ENCODE results near the gene HSPB6.

DNA sequence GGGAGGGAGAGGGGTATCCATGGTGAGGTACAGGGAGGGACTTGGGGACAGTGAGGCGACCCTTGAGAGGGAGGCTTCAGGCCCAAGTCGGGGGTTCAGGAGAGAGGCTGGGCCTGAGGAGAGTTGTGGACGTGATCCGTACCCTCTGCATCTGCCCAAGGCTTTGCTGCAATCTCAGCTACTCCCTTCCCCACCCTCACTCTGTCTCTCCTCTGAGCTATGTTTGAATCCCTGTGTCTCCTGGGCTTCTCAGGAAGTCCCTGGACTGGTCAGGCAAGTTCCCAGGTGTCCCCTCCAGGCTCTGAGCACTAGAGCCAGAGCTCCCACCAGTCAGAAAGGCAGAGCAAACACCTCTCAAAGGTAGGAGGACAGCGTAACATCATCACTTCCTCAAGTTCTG is 6.7 kb downstream of the HSPB6 start:
- TF ChIP-seq, protein P1, sequence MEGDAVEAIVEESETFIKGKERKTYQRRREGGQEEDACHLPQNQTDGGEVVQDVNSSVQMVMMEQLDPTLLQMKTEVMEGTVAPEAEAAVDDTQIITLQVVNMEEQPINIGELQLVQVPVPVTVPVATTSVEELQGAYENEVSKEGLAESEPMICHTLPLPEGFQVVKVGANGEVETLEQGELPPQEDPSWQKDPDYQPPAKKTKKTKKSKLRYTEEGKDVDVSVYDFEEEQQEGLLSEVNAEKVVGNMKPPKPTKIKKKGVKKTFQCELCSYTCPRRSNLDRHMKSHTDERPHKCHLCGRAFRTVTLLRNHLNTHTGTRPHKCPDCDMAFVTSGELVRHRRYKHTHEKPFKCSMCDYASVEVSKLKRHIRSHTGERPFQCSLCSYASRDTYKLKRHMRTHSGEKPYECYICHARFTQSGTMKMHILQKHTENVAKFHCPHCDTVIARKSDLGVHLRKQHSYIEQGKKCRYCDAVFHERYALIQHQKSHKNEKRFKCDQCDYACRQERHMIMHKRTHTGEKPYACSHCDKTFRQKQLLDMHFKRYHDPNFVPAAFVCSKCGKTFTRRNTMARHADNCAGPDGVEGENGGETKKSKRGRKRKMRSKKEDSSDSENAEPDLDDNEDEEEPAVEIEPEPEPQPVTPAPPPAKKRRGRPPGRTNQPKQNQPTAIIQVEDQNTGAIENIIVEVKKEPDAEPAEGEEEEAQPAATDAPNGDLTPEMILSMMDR (IDR thresholded peaks at IDR 0.05 in 2 of 3, conservative IDR thresholded peaks at IDR 0.05 in 1 of 3; ENCODE audit: borderline replicate concordance in 1 of 3, insufficient read depth in 1 of 3, low read depth in 2 of 3, low read length in 2 of 3): no peak
- TF ChIP-seq, protein P2, sequence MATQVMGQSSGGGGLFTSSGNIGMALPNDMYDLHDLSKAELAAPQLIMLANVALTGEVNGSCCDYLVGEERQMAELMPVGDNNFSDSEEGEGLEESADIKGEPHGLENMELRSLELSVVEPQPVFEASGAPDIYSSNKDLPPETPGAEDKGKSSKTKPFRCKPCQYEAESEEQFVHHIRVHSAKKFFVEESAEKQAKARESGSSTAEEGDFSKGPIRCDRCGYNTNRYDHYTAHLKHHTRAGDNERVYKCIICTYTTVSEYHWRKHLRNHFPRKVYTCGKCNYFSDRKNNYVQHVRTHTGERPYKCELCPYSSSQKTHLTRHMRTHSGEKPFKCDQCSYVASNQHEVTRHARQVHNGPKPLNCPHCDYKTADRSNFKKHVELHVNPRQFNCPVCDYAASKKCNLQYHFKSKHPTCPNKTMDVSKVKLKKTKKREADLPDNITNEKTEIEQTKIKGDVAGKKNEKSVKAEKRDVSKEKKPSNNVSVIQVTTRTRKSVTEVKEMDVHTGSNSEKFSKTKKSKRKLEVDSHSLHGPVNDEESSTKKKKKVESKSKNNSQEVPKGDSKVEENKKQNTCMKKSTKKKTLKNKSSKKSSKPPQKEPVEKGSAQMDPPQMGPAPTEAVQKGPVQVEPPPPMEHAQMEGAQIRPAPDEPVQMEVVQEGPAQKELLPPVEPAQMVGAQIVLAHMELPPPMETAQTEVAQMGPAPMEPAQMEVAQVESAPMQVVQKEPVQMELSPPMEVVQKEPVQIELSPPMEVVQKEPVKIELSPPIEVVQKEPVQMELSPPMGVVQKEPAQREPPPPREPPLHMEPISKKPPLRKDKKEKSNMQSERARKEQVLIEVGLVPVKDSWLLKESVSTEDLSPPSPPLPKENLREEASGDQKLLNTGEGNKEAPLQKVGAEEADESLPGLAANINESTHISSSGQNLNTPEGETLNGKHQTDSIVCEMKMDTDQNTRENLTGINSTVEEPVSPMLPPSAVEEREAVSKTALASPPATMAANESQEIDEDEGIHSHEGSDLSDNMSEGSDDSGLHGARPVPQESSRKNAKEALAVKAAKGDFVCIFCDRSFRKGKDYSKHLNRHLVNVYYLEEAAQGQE (IDR thresholded peaks at IDR 0.05; ENCODE audit: low read depth): no peak
- TF ChIP-seq, protein P3, sequence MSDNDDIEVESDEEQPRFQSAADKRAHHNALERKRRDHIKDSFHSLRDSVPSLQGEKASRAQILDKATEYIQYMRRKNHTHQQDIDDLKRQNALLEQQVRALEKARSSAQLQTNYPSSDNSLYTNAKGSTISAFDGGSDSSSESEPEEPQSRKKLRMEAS (IDR thresholded peaks at IDR 0.05): no peak
- TF ChIP-seq EZH2phosphoT487 (IDR thresholded peaks at IDR 0.05; ENCODE audit: borderline replicate concordance): no peak
- no peak for TF ChIP-seq ELF1 (IDR thresholded peaks at IDR 0.05; ENCODE audit: borderline replicate concordance, low read depth)
- TF ChIP-seq EZH2 (IDR thresholded peaks at IDR 0.05): no peak
- TF ChIP-seq JUND (IDR thresholded peaks at IDR 0.05): no peak
- TF ChIP-seq POLR2A (IDR thresholded peaks at IDR 0.05; ENCODE audit: borderline replicate concordance, extremely low read depth, insufficient read depth, insufficient read length): no peak
